MG63 (cell line): ENCODE data around the gene TRPC4. TPM values are rescaled to one million over a fixed set of nuclear protein-coding genes. Genes with fewer than 3 reads are reported as not detected.

Experiments
- DNase-seq: peaks from one replicate; pipeline ENCODE4 v3.0.0-alpha.2; 2020
- H3K27me3 ChIP-seq: fragments of 250-450 bp; sonication (Bioruptor Pico); 2 replicates; pipeline ENCODE4 v1.5.1; 2020; ENCODE audit warnings: mild to moderate bottlenecking, moderate library complexity
- H3K36me3 ChIP-seq: fragments of 250-450 bp; sonication (Bioruptor Pico); 2 replicates; pipeline ENCODE4 v1.5.1; 2020; ENCODE audit warnings: mild to moderate bottlenecking, moderate library complexity
- H3K4me3 ChIP-seq: fragments of 250-450 bp; sonication (Bioruptor Pico); 2 replicates; pipeline ENCODE4 v1.5.1; 2020; ENCODE audit warnings: mild to moderate bottlenecking, moderate library complexity
- H3K9me3 ChIP-seq: fragments of 250-450 bp; sonication (Bioruptor Pico); 2 replicates; pipeline ENCODE4 v1.5.1; 2020; ENCODE audit warnings: mild to moderate bottlenecking, moderate library complexity
- total RNA-seq: library from RNA; depleted of rRNA; stranded (reverse); fragments of >200 nt; shearing (Covaris generic); gene quantifications from 2 replicates; pipeline ENCODE4 v1.2.3, GENCODE V29; 2014; ENCODE audit warnings: low replicate concordance

TRPC4 gene
- total RNA-seq, 1 experiment from 2014 or later: 13.3 TPM

DNA sequence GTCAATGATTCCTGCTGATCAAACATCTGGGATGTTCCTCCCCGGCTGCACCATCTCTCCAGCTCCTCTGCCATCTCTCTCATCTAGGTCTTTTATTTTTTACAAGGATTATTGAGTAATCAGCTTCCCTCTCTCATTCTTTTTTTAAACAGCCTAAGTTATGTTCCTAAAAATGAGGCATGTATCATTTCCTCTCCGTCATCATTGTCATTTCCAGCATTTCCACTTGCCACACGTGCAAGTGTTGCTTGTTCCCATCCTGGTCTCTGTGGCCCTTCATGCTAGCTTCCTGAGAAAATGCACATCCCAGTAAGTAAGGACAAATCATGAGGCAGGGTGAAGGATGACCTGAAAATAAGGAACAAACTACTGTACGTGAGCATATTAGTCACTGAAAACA is 168.3 kb downstream of the TRPC4 start:
- Histone ChIP-seq H3K9me3 (no peaks in the 10 kb centered on the region), H3K27me3 (no peaks in the 10 kb centered on the region), H3K4me3 (no peak overlapping the region), H3K36me3 (no peaks in the 10 kb centered on the region)
- no peak for DNase-seq

DNA sequence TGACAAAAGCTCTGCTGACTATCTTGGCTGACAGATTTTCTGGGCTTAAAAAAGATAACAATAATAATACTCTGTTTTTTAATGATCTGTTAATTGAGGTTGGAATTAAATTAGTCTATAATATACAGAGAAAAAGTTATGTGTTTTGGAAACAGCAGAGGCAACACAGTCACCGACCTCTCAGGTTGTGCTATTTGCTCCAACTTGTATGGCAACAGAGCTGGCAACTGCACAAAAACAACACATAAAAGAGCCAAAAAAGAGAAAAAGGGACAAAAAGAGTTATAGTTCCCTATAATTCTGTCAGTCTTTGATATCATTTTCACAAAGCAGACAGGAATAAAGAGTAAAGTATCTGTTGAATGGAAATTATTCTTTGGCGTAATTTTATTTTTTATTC is 168.7 kb downstream of the TRPC4 start:
- no peak for DNase-seq
- H3K9me3 ChIP-seq: no peaks in the 10 kb centered on the region
- no peak overlapping the region for H3K4me3 ChIP-seq
- no peaks in the 10 kb centered on the region for H3K36me3 ChIP-seq
- no peaks in the 10 kb centered on the region for H3K27me3 ChIP-seq

DNA sequence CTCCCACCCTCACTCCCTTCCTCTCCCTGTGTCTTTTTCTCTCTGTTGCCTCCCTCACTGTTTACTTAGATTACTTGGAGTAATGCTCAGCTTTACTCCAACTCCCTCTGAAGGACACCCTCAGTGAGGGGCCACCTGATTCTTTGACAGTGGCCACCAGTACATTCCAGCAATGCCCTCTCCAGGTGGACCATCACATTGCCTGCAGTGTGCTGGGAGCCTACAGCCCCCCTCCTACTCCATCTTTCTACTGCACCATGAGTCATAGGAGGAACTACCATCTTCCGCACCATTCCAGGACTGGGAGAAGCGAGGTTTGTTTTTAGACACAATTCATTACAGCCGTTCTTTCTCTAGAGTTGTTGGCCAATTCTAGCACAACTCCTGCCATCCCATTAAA is 174.4 kb downstream of the TRPC4 start:
- H3K27me3 ChIP-seq: no peaks in the 10 kb centered on the region
- no peaks in the 10 kb centered on the region for H3K9me3 ChIP-seq
- no peak overlapping the region for H3K4me3 ChIP-seq
- H3K36me3 ChIP-seq: no peaks in the 10 kb centered on the region
- DNase-seq: no peak

DNA sequence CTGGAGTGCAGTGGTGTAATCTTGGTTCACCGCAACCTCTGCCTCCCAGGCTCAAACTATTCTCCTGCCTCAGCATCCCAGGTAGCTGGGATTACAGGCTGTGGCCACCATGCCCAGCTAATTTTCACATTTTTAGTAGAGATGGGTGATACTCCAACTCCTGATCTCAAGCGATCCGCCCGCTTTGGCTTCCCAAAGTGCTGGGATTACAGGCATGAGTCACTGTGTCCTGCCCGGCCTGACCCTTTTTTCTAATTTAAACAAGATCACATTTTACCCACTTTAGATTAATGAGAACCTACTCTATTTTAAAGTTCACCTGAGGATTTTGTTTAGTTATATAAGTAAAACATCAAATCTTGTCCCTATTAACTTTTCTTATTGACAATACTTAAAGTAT is 179.2 kb downstream of the TRPC4 start:
- peak; percentile 32 for DNase-seq
- no peak overlapping the region for H3K4me3 ChIP-seq

DNA sequence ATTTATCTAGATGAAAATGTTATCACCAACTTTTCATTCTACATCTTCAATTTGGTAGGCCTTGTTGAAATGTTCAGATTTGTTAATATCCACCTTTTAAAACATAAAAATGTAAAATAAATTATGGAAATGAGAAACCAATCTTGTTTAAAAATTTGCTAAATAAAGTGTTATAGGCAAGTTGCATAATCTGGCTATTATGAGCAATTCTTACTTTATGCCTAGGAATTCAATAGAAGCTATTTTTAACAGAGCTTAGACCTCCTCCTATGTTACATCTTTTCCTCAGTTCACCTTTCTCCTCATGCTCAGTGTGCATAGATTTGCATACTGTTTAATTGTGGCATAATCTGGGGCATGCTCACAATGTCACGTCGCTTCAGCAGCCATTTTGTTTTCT is 183.1 kb downstream of the TRPC4 start:
- H3K4me3 ChIP-seq: no peak overlapping the region
- no peak for DNase-seq
- no peaks in the 10 kb centered on the region for H3K9me3 ChIP-seq
- no peaks in the 10 kb centered on the region for H3K36me3 ChIP-seq
- H3K27me3 ChIP-seq: no peaks in the 10 kb centered on the region

More for the DNA sequence above, 179.2 kb downstream of the TRPC4 start:
- Histone ChIP-seq H3K9me3 (no peaks in the 10 kb centered on the region), H3K36me3 (no peaks in the 10 kb centered on the region), H3K27me3 (no peaks in the 10 kb centered on the region)

- Histone ChIP-seq H3K9me3 (no peaks in the 10 kb centered on the region), H3K36me3 (no peaks in the 10 kb centered on the region), H3K4me3 (no peak overlapping the region), H3K27me3 (no peaks in the 10 kb centered on the region)
- no peak for DNase-seq
Observed at GRCh38 chr13:37685206-37685605, 184.4 kb downstream of the TRPC4 start.

DNA sequence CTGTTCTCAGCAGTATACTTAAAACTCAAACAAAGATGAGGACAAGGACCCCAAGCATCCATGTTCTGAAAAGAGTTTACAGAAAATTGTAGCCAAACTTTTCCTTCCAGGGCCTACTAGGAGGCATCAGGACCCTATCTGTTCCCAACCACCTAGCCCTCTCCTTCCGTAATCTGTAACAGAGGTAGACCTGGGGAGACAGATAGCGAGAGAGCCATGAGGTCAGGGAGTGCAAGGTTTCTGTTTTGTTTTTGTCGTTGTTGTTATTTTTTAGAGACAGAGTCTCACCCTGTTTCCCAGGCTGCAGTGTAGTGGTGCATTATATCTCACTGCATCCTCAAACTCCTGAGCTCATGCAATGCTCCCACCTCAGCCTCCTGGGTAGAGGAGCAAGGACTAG is 187.1 kb downstream of the TRPC4 start:
- Histone ChIP-seq H3K27me3 (no peaks in the 10 kb centered on the region), H3K36me3 (no peaks in the 10 kb centered on the region), H3K4me3 (no peak overlapping the region), H3K9me3 (no peaks in the 10 kb centered on the region)
- DNase-seq: no peak

DNA sequence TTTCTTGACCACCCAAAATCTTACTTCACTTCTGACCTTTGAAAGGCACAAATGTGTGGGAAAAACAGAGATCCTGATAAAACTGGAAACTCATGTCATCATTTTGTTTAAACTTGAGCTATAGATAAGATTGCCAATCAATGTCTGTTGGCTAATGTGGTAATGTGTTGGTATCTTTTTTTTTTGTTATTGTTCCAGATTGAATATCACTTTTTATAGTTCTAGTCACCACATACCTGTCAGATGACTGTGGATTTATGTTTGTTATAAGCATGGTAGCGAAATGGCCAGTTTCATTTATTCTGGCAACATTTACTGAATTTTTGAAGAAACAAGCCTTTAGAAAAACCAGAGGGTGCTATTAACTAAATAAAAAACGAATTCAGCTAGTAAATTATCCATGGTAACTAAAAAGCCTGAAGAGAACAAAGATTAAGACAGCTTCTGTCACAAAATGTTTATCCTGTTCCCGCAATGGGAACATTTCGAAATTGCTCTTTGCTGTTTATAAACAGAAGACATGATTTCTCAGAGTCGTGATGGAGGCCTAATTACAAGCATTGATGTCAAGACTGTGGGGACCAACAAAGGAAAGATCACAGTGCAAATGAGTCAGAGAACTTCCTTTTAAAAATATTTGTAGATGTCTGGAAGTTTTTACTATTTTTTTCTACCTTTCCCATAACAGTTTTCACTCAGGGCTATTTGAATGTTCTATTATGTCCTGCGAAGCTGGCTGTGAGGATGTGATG is 188.1 kb downstream of the TRPC4 start:
- Histone ChIP-seq H3K9me3 (no peaks in the 10 kb centered on the region), H3K27me3 (no peaks in the 10 kb centered on the region), H3K36me3 (no peaks in the 10 kb centered on the region), H3K4me3 (no peak overlapping the region)
- no peak for DNase-seq

GRCh38 chr13:37680137-37680536 is 189.4 kb downstream of the TRPC4 start:
- no peak for DNase-seq
- no peaks in the 10 kb centered on the region for H3K27me3 ChIP-seq
- no peaks in the 10 kb centered on the region for H3K36me3 ChIP-seq
- no peaks in the 10 kb centered on the region for H3K9me3 ChIP-seq
- H3K4me3 ChIP-seq: no peak overlapping the region

DNA sequence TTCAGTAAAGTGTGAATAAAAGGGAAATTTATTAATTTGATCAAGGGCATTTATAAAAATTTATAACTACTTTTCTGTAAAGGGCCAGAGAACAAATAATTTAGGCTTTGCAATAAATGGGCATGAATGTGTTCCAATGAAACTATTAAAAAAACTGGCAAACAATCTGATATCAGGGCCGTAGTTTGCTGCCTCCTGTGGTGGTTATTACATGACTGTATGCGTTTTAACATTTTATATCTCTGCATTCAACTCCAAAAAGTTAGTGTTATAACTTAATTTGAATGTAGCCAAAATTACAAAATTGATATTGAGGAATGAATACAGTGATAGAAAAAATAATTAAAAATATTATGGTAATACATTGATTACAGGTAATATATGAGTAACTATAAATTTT is 190.5 kb downstream of the TRPC4 start:
- Histone ChIP-seq H3K27me3 (no peaks in the 10 kb centered on the region), H3K36me3 (no peaks in the 10 kb centered on the region), H3K9me3 (no peaks in the 10 kb centered on the region), H3K4me3 (no peak overlapping the region)
- no peak for DNase-seq

DNA sequence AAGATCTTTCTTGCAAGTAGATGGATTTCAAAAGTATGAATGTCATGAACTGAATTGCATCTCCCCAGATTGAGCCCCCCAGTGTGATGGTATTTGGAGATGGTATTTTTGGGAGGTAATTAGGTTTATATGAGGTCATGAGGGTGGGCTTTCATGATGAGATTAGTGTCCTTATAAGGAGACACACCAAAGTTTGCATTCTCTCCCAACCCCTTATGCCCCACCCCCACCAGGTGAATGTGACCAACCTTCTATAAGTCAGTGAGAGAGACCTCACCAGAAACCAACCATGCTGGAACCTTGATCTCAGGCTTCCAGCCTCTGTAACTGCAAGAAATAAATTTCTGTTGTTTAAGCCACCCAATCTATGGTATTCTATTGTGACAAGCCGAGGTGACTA is 199.7 kb downstream of the TRPC4 start:
- DNase-seq: no peak
- no peaks in the 10 kb centered on the region for H3K9me3 ChIP-seq
- no peaks in the 10 kb centered on the region for H3K36me3 ChIP-seq
- H3K4me3 ChIP-seq: no peak overlapping the region
- H3K27me3 ChIP-seq: no peaks in the 10 kb centered on the region

- no peaks in the 10 kb centered on the region for H3K27me3 ChIP-seq
- DNase-seq: no peak
- H3K4me3 ChIP-seq: no peak overlapping the region
- H3K36me3 ChIP-seq: no peaks in the 10 kb centered on the region
- H3K9me3 ChIP-seq: no peaks in the 10 kb centered on the region
Observed at GRCh38 chr13:37667702-37668101, 201.9 kb downstream of the TRPC4 start.

- Histone ChIP-seq H3K9me3 (no peaks in the 10 kb centered on the region), H3K36me3 (no peaks in the 10 kb centered on the region), H3K27me3 (no peaks in the 10 kb centered on the region), H3K4me3 (no peak overlapping the region)
- DNase-seq: no peak
Observed at GRCh38 chr13:37666036-37666435, 203.5 kb downstream of the TRPC4 start.

DNA sequence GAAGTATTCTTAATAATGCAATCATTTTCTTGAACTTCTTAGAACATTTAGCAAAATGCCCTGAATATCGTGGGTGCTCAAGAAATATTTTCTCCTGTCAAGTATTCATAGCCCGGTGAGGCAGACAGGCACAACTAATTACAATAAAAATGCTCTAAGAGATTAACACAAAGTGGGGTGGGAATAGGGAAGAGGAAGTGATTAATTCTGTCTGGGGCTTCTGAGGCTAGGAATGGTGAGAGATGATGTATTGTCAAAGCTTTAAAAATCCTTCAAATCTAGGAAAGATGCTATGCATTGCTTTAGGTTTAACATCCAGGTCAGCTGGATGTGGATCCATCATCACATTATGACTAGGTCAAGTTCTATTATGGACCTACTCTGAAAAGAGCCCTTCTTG is 204.2 kb downstream of the TRPC4 start:
- H3K4me3 ChIP-seq: no peak overlapping the region
- no peak for DNase-seq
- H3K36me3 ChIP-seq: no peaks in the 10 kb centered on the region
- H3K9me3 ChIP-seq: no peaks in the 10 kb centered on the region; the same call in 1 of the 2 replicates
- H3K27me3 ChIP-seq: no peaks in the 10 kb centered on the region

DNA sequence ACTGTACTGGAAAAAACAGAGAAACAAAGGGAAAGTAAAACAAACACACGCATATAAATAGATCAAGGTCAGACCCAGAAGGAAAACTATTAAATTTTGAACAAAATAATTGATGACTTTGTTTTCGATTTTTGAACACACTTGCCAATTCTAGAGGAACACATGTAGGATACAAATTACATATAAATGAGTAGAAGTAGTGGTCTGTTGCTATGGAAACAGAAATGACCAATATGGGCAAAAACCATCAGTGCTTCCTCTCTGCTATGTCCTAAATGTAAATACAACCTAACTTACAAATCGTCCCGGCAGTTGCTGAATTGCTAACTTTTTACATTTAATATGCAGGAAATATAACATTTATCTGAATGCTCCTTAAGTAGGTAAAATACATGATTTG is 205.8 kb downstream of the TRPC4 start:
- Histone ChIP-seq H3K36me3 (no peaks in the 10 kb centered on the region), H3K4me3 (no peak overlapping the region), H3K27me3 (no peaks in the 10 kb centered on the region), H3K9me3 (peaks cover 6% of the 10 kb centered on the region; the same call in 1 of the 2 replicates)
- DNase-seq: no peak

GRCh38 chr13:37662624-37663023 is 206.9 kb downstream of the TRPC4 start:
- H3K4me3 ChIP-seq: no peak overlapping the region
- peaks cover 6% of the 10 kb centered on the region; the same call in 1 of the 2 replicates for H3K9me3 ChIP-seq
- H3K27me3 ChIP-seq: no peaks in the 10 kb centered on the region
- DNase-seq: no peak
- H3K36me3 ChIP-seq: no peaks in the 10 kb centered on the region

DNA sequence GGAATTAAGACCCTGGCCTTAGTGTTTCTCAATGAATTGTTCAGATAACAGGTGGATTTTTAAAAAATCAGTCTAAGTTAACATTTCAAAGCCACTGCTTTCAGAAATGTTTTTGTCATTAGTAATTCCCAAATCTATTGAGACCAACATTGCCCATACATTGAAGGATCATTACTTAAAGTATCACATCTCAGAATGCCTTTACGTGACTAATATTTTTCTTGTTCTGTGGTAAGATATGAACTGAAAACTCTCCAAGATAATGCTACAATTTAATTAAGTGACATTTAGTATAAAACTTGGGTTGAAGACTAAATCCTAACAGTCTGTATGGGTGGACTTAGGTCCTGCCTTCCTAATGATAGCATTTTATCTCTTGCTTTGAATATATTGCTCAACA is 211.6 kb downstream of the TRPC4 start:
- DNase-seq: no peak
- Histone ChIP-seq H3K36me3 (no peaks in the 10 kb centered on the region), H3K27me3 (no peaks in the 10 kb centered on the region)

DNA sequence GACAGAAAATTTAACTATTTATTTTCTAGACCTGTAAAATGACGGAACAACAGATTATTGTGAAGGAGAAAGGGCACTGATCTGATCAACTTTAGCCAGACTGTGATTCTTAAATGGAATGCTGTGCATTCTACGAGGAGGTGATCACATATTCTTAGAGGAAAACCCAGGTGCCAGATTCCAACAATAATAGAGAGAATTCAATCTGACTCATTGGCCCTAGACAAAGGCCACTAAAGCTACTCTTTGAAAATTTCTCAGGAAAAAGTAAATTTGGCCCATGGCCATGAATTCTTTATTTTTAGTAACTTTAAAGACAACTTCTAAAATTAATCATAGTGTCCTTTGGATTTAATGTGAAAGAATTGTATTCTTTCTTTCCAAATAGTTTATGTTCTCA is 212.4 kb downstream of the TRPC4 start:
- no peak overlapping the region for H3K4me3 ChIP-seq
- H3K27me3 ChIP-seq: no peaks in the 10 kb centered on the region
- peaks cover 8% of the 10 kb centered on the region for H3K9me3 ChIP-seq
- peak; percentile 2 for DNase-seq
- H3K36me3 ChIP-seq: no peaks in the 10 kb centered on the region

More for the DNA sequence above, 211.6 kb downstream of the TRPC4 start:
- Histone ChIP-seq H3K4me3 (no peak overlapping the region), H3K9me3 (peaks cover 8% of the 10 kb centered on the region)
